Measurements from ENCODE around the gene GTF2F1.
A peak's percentile ranks its signal among the peaks of the same experiment; 100 is the strongest.

GTF2F1 gene

GRCh38 chr19:6383188-6383587, 9.8 kb downstream of the GTF2F1 start:
- Mint-ChIP-seq H3K9me3 (peaks cover 18% of the 10 kb centered on the region), H3K27ac (no peak overlapping the region), H3K36me3 (ENCODE audit: low read depth) (peaks cover 98% of the 10 kb centered on the region), H3K4me1 (ENCODE audit: low read depth) (peaks cover 3% of the 10 kb centered on the region), H3K4me3 (no peak overlapping the region), H3K27me3 (no peaks in the 10 kb centered on the region)
- intact Hi-C loops (cut with micrococcal nuclease), result no loop called here

DNA sequence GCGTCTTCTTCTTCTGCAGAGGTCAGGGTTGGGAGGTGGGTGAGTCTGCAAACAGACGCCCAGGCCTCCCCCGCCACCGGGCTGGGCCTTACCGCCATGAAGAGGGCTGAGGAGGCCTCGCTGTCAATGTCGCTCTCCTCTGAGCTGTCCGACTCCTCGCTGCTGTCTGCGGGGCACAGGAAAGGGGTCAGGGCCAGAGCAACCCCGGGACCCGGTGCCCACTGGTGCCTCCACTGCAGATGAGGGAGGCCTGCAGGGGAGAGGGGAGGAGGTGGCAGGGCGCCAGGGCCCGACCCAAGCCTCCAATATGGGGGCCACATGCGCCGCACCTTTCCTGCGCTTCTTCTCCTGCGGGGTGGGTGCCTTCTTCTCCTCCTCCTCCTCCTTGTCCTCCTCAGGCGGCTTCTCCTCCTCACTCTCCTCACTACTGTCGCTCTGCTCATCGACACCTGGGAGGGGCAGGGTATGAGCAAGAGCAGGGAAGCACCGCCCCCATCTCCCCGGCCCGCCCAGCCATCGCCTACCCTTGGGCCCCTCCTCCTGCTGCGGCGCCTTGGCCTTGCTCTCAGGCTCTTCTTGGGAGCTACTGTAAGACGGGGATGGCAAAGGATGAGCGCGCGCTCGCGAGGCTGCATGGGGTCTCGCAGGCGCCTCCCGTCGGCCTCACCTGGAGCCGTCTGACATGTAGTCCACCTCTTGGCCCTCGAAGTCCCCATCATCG, 11.8 kb downstream of the GTF2F1 start:
- intact Hi-C loops (cut with micrococcal nuclease), result no loop called here
- Mint-ChIP-seq H3K27ac (no peak overlapping the region), H3K36me3 (ENCODE audit: low read depth) (peaks cover 86% of the 10 kb centered on the region), H3K4me3 (no peak overlapping the region), H3K4me1 (ENCODE audit: low read depth) (no peaks in the 10 kb centered on the region), H3K27me3 (no peaks in the 10 kb centered on the region), H3K9me3 (peaks cover 18% of the 10 kb centered on the region)

DNA sequence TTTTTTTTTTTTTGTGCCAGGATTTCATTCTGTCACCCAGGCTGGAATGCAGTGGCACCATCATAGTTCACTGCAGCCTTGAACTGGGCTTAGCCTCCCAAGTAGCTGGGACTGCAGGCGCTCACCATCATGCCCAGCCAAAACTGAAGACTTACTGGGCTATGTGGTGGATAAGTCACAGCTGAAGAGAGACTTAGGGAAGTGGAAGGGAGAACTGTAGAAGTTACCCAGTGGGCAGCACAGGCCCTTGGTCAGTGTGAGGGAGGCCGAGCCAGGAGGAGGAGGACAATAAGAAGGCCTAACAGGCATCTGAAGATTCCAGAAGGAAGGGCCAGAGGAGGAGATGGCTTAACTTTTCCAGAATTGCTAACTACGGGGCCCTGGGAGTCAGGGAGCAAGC, 13.2 kb downstream of the GTF2F1 start:
- Mint-ChIP-seq H3K36me3 (ENCODE audit: low read depth) (peaks cover 86% of the 10 kb centered on the region), H3K4me3 (no peak overlapping the region), H3K4me1 (ENCODE audit: low read depth) (no peaks in the 10 kb centered on the region), H3K27ac (no peak overlapping the region), H3K27me3 (no peaks in the 10 kb centered on the region), H3K9me3 (peaks cover 18% of the 10 kb centered on the region)
- intact Hi-C loops (cut with micrococcal nuclease), result no loop called here

DNA sequence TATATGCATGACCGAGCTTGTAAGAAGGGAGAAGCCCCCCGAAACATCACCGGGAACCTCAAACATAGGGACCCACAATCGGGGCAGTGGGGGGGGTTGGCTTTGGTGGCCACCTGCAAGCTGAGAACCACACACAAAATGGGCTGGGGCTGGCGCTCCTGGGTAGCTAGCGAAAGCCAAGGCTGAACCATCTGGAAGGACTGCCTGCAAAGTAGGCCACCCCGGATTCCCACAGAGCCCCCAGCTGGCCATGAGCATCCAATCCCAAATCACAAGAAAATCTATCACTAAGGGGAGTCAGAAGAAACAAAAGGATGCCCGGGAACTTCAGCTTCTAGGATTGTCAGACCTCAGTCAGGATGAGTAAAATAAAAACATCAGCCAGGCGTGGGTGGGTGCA, 14.5 kb downstream of the GTF2F1 start:
- intact Hi-C loops (cut with micrococcal nuclease), result no loop called here
- H3K36me3 Mint-ChIP-seq (ENCODE audit: low read depth), result peaks cover 88% of the 10 kb centered on the region
- peaks cover 6% of the 10 kb centered on the region for H3K4me1 Mint-ChIP-seq (ENCODE audit: low read depth)
- peaks cover 18% of the 10 kb centered on the region for H3K9me3 Mint-ChIP-seq
- H3K4me3 Mint-ChIP-seq, result no peak overlapping the region
- H3K27me3 Mint-ChIP-seq, result no peaks in the 10 kb centered on the region
- H3K27ac Mint-ChIP-seq, result no peak overlapping the region

- H3K4me1 Mint-ChIP-seq (ENCODE audit: low read depth), result peaks cover 8% of the 10 kb centered on the region
- H3K36me3 Mint-ChIP-seq (ENCODE audit: low read depth), result peaks cover 83% of the 10 kb centered on the region
- H3K27me3 Mint-ChIP-seq, result no peaks in the 10 kb centered on the region
- H3K4me3 Mint-ChIP-seq, result no peak overlapping the region
- intact Hi-C loops (cut with micrococcal nuclease), result no loop called here
- H3K9me3 Mint-ChIP-seq, result peaks cover 18% of the 10 kb centered on the region
- H3K27ac Mint-ChIP-seq, result no peak overlapping the region
Measured at GRCh38 chr19:6378041-6378440, 14.9 kb downstream of the GTF2F1 start.

GRCh38 chr19:6376512-6377190, 16.3 kb downstream of the GTF2F1 start:
- H3K27ac Mint-ChIP-seq, result no peak overlapping the region
- peaks cover 76% of the 10 kb centered on the region for H3K36me3 Mint-ChIP-seq (ENCODE audit: low read depth)
- intact Hi-C loops (cut with micrococcal nuclease), result no loop called here
- H3K27me3 Mint-ChIP-seq, result no peaks in the 10 kb centered on the region
- H3K4me1 Mint-ChIP-seq (ENCODE audit: low read depth), result peaks cover 14% of the 10 kb centered on the region
- peaks cover 18% of the 10 kb centered on the region for H3K9me3 Mint-ChIP-seq
- no peak overlapping the region for H3K4me3 Mint-ChIP-seq

GRCh38 chr19:6375411-6376010, 17.5 kb downstream of the GTF2F1 start, which contains the start of gene PSPN:
PSPN (minus strand) TSS chr19:6375933; CDS start chr19:6375849, 84 bp downstream.
- intact Hi-C loops (cut with micrococcal nuclease), result no loop called here
- H3K27ac Mint-ChIP-seq, result peak within 1 kb of the TSS; percentile 12
- no peak within 1 kb of the TSS for H3K4me3 Mint-ChIP-seq
- H3K4me1 Mint-ChIP-seq (ENCODE audit: low read depth), result peaks cover 14% of the 10 kb centered on the region
- peaks cover 64% of the 10 kb centered on the region for H3K36me3 Mint-ChIP-seq (ENCODE audit: low read depth)
- peaks cover 10% of the 10 kb centered on the region for H3K9me3 Mint-ChIP-seq
- H3K27me3 Mint-ChIP-seq, result no peaks in the 10 kb centered on the region

- Mint-ChIP-seq H3K4me3 (no peak overlapping the region), H3K27ac (peak overlapping the region; percentile 12), H3K27me3 (no peaks in the 10 kb centered on the region), H3K36me3 (ENCODE audit: low read depth) (peaks cover 58% of the 10 kb centered on the region), H3K9me3 (peaks cover 3% of the 10 kb centered on the region), H3K4me1 (ENCODE audit: low read depth) (peaks cover 16% of the 10 kb centered on the region)
- intact Hi-C loops (cut with micrococcal nuclease), result loop anchor here (5.0 kb wide), 1 partner anchor 47 kb away; the partner anchor contains the start of gene KHSRP
Measured at GRCh38 chr19:6374711-6375410, 18.1 kb downstream of the GTF2F1 start.

GRCh38 chr19:6374161-6374709, 18.7 kb downstream of the GTF2F1 start:
- peak overlapping the region; percentile 12 for H3K27ac Mint-ChIP-seq

GRCh38 chr19:6373813-6374108, 19.2 kb downstream of the GTF2F1 start:
- intact Hi-C loops (cut with micrococcal nuclease), result loop anchor here (1.0 to 5.0 kb wide), 2 partner anchors 20 to 49 kb away; partner anchors contain the start of genes GTF2F1 and KHSRP
- H3K27ac Mint-ChIP-seq, result peak overlapping the region; percentile 97
- no peaks in the 10 kb centered on the region for H3K27me3 Mint-ChIP-seq
- peaks cover 58% of the 10 kb centered on the region for H3K36me3 Mint-ChIP-seq (ENCODE audit: low read depth)
- H3K4me3 Mint-ChIP-seq, result peak overlapping the region; percentile 95
- peaks cover 23% of the 10 kb centered on the region for H3K4me1 Mint-ChIP-seq (ENCODE audit: low read depth)
- H3K9me3 Mint-ChIP-seq, result no peaks in the 10 kb centered on the region

More at GRCh38 chr19:6374161-6374709, 18.7 kb downstream of the GTF2F1 start:
- intact Hi-C loops (cut with micrococcal nuclease), result loop anchor here (5.0 kb wide), 1 partner anchor 48 kb away; the partner anchor contains the start of gene KHSRP
- Mint-ChIP-seq H3K4me3 (no peak overlapping the region), H3K9me3 (no peaks in the 10 kb centered on the region), H3K27me3 (no peaks in the 10 kb centered on the region), H3K36me3 (ENCODE audit: low read depth) (peaks cover 58% of the 10 kb centered on the region), H3K4me1 (ENCODE audit: low read depth) (peaks cover 22% of the 10 kb centered on the region)

- intact Hi-C loops (cut with micrococcal nuclease), result loop anchor here (1.0 to 5.0 kb wide), 2 partner anchors 20 to 49 kb away; partner anchors contain the start of genes GTF2F1 and KHSRP
- H3K4me1 Mint-ChIP-seq (ENCODE audit: low read depth), result peaks cover 23% of the 10 kb centered on the region
- H3K9me3 Mint-ChIP-seq, result no peaks in the 10 kb centered on the region
- H3K27me3 Mint-ChIP-seq, result no peaks in the 10 kb centered on the region
- peak overlapping the region; percentile 95 for H3K4me3 Mint-ChIP-seq
- peak overlapping the region; percentile 97 for H3K27ac Mint-ChIP-seq
- peaks cover 58% of the 10 kb centered on the region for H3K36me3 Mint-ChIP-seq (ENCODE audit: low read depth)
Measured at GRCh38 chr19:6373096-6373812, 19.7 kb downstream of the GTF2F1 start.

GRCh38 chr19:6372594-6373095, 20.3 kb downstream of the GTF2F1 start, which contains the start of gene ALKBH7:
ALKBH7 (plus strand) TSS chr19:6372794; CDS start chr19:6372821, 27 bp downstream.
- Mint-ChIP-seq H3K36me3 (ENCODE audit: low read depth) (peaks cover 62% of the 10 kb centered on the region), H3K9me3 (no peaks in the 10 kb centered on the region), H3K27ac (peak within 1 kb of the TSS; percentile 97), H3K27me3 (no peaks in the 10 kb centered on the region), H3K4me3 (peak within 1 kb of the TSS; percentile 95), H3K4me1 (ENCODE audit: low read depth) (peaks cover 23% of the 10 kb centered on the region)
- intact Hi-C loops (cut with micrococcal nuclease), result loop anchor here (1.0 to 5.0 kb wide), 3 partner anchors 11 to 50 kb away; partner anchors contain the start of genes CLPP, GTF2F1 and KHSRP

DNA sequence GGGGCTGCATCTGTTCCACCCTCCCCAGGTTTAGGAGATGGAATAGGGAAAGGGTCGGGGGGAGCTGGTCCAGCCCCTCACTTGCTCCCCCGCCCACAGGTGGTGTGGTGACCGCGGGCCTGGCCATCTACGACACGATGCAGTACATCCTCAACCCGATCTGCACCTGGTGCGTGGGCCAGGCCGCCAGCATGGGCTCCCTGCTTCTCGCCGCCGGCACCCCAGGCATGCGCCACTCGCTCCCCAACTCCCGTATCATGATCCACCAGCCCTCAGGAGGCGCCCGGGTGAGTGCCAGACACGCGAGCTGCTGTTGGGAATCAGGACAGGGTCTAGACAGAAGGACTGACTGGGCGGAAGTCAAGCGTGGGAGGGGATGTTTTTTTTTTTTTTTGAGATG, 28.6 kb downstream of the GTF2F1 start:
- H3K9me3 Mint-ChIP-seq, result no peaks in the 10 kb centered on the region
- no peak overlapping the region for H3K27ac Mint-ChIP-seq
- peaks cover 12% of the 10 kb centered on the region for H3K4me1 Mint-ChIP-seq (ENCODE audit: low read depth)
- peaks cover 68% of the 10 kb centered on the region for H3K36me3 Mint-ChIP-seq (ENCODE audit: low read depth)
- no peaks in the 10 kb centered on the region for H3K27me3 Mint-ChIP-seq
- no peak overlapping the region for H3K4me3 Mint-ChIP-seq
- intact Hi-C loops (cut with micrococcal nuclease), result no loop called here

Data from dendritic cell treated with granulocyte-macrophage colony-stimulating factor and Interleukin-4, amounts not matched to agents 40 ng/mL and 50 ng/mL, for 4 days (primary cell).